ENCODE measurements around the gene LIN7C.

GRCh38 chr11:27467181-27467913, 39.2 kb downstream of the LIN7C start:
- TF ChIP-seq CTCF (IDR thresholded peaks at IDR 0.05) (no peak), POLR2A (IDR thresholded peaks at IDR 0.05) (no peak)
